SKM-1 treated with dmso at 0.1 percent for 144 hours (cell line): ENCODE data around the gene PRICKLE4.

Experiments
- DNase-seq: peaks from one replicate; lab custom pipeline; 2025; ENCODE audit not compliant: unreplicated experiment; lab: John Stamatoyannopoulos, UW

The PRICKLE4 gene

DNA sequence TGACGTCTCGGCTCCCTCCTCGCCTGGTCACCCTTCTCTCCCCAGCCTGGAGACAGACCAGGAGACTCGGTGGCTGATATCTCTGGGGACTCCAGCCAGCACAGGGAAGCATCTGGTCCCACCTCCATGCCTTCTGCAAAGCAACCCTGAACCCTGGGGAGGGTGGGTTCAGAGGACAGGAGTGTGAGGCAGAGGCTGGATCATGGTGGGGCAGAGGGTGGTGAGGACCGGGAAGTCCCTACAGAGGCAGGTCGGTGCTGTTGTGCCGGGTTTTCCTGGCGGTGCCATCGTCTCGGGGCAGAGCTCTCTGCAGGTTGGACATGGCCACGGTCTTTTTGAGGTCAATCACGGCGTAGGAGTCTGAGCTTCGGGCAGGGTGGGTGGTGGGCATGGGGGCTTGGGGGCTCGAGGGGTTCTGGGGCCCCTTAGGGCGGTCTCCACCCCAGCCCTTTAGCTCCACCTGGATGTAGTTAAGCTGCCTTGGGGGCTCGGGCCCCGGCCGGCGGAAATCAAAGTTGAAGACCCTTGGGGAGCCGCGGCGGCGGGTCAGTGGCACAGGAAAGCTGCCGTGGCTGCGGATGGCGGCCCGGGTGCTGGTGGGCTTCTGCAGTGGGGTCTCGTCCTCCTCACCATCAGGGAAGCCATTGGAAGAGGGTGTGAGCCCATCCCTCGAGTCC, 10.1 kb upstream of the PRICKLE4 start:
- DNase-seq, result no peak

DNA sequence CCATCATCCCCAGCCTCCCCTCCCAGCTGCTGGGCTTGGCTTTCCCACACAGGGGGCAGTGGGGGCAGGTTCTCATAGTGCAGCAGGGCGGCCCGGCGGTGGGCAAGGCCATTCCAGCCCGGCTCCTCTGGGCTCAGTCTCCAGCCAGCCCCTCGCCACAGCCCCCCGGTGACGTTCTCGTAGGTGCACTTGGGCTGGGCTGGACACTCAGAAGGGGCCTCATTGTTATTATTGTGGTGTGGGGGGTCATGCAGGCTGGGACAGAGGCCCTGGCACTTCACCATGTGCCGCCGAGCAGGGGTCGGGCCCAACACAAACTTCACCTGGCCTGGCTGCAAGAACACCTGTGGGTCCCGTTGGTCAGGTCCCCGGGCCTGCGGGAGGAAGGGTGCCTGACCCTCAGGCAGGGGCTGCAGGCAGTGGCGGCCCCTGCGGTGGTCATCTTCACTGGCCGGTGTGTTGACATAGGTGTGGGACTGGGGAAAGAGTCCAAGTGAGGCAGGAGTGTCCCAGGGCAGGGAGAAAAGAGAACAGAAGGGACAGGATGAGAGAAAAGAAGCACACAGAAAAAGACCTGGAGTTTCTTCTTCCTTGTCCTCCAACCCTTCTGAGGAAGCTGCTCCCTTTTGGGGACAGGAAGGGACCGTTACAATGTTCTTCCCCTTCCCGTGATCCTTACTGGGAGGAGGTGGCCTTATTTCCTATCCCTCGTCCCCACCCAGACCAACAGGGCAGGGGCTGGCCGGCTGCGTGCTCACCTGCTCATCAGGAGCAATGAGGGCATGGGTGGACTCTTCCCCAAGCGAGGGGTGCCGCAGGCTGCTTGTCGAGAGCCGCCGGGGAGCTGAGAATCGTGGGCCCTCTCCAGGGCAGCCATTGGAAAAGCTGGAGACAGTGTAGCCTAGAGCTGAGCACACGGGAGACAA, 9.3 kb upstream of the PRICKLE4 start:
- no peak for DNase-seq

DNA sequence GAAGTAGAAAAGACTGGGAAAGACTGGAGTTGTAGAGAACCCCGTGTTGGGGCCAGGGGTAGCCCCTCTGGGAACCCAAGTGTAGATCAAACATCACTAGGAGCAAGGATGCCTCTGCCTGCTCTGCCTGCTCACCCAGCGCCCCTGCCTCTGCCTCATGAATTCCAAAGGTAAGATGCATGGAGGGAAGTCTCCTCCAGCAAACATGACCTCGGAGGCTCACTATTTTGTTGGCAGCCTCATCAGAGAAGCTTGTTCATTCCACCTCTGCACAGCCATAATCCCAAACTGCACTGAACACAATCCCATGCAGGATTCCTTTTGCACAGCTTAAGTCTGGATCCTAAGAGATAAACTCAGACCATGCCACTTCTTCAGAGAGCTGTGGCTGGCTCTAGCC, 5.7 kb upstream of the PRICKLE4 start:
- DNase-seq, result no peak

DNA sequence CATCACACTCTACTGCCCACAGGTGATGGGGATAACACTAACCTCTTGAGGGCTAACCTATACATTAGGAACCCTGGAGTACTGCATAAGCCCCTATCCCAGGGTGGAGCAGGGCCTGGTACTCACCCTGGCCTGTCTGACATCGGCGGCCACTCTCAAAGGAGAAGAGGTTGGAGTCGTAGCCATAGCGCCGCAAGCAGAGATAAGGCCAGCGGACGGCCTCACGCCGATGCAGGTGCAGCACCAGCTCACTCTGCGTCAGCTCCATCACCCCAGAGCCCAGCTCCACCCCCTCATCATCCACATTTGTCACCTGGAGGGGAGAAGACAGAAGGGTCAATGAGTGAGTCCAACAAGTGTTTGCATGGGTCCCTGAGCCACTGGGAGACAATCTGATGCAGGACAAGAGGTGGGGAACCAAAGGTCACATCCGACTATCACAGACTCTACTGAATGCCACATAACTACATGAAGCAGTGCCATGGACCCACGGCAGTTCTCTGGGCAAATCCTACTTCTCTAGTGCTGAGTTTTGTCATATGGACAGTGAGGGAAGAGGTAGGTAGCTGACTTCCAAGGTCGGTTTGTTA, 5.2 kb upstream of the PRICKLE4 start:
- no peak for DNase-seq

DNA sequence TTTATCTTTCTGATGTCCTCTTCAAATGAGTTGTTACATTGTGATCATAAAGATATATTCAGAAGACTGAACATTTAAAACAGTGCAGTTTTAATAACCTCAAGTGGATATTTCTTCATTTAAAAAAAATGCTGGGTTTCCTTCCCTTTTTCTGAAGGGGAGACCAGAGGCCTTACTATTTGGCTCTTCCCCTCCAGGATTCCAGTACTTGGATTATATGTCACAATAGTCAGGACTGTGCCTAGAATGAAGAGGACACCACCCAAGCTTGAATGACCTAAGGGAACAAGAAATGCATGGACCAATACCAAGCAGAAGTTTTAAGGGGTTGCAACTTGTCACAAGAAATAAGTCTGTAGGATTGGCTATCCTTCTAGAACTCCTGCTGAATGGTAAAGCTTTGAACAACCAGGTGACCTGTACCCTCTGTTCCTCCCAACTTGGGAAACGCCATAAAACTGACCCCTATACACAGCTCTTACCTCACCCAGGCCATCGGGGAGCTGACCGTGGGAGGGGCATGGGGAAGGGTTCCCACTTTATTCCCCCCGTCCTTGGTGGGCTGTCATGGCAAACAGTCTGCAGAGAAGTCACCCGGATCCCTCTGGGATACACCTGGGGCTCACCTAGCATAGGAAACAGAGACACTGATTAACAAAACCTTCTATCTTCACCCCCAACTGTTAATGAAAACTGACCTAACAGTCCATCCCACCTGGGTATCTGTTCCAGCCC, 2.9 kb upstream of the PRICKLE4 start:
- DNase-seq, result peak; percentile 29

DNA sequence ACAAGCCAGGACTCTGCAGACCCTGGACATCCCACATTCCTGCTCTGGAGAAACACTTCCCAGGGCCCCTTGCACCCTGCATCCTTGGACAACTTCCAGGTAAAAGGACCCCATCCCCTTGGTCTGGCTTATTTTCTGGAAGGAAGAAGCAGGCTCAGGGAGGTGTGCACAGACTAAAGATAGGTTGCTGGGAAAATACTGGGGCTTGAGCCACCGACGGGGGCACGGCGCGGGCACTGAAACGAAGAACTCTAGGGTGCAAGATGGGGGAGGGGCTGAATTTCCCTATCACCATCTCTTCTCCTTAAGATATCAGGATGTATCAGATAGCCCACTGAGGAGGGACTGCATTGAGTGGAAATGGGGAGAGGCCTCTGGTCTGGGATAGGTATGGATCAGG, 1.7 kb upstream of the PRICKLE4 start:
- DNase-seq, result no peak

DNA sequence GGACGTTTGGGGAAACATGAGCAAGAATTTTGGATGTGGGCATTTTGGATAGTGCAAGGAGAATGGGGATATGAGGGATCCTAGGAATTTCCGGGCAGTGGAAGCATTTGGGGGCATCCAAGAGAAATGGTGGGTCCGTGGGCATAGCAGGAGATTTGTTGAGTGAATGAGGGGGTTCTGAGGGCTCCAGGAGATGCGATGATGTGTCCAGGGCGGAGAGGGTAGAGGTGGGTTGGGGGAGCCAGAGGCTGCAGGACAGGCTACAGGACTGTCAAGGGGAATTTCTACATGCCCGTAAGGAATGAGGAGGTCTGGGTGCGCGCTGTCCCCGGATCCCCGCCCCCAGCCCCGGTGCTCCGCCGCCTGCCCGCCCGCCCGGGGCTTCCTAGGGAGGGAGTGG, 1.2 kb upstream of the PRICKLE4 start:
- no peak for DNase-seq

DNA sequence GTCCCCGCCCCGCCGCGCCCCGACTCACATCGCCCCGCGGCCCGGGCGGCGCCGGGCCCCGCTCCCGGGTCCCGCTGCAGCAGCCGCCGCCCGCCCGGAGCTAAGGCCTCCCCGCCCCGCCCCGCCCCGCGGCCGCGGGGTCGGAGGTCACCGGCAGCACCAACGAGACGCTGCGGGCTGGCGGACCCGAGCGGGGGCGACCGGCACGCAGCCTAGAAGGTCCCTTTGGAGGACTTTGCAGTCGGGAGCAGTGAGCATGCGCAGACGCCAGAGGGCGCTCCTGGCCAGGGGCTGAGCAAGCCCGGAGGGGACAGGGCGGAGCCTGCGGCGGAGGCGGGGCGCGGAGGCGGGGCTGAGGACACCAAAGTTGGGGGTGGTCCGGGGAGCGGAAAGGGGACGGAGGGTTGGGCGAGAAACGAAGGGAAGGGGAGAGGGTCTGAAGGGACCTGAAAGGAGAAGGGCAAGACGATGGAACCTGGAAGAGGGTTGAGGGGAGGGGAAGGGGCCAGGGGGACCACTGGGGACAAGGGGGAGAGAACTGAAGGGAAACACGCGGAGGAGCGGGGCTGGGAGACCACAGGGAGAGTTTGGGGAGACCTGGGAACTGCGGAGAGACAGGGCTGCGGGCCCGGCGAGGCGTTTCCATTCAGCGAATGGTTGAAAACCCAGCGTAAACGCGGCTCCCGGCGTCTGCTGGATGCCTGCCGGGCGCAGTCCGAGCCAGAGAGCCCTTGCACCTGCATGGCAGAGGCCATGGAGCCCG, 613 bp upstream of the PRICKLE4 start, which contains the start of gene FRS3:
FRS3 (minus strand) TSS at position 113 of the 763 bp plus-strand sequence. CDS start 2,913 bp downstream, outside the sequence.
- DNase-seq, result peak; percentile 92

DNA sequence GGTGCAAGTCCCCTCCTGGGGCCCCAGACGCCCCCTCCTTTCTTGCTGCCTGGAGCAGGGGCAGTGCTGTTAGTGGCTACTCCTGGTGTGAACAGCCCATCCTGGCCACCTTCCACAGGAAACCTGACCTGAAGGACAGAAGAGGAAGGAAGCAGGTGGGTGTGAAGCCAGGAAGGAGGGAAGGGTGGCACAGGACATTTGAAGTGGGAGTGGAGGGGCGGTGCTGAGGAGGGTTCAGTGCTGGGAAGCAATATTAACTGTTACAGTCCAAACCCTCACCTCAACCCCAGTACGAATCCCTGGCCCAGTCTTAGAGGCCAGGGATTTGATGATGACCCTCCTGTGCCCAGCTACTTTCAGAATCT, 766 bp downstream of the PRICKLE4 start:
- no peak for DNase-seq

DNA sequence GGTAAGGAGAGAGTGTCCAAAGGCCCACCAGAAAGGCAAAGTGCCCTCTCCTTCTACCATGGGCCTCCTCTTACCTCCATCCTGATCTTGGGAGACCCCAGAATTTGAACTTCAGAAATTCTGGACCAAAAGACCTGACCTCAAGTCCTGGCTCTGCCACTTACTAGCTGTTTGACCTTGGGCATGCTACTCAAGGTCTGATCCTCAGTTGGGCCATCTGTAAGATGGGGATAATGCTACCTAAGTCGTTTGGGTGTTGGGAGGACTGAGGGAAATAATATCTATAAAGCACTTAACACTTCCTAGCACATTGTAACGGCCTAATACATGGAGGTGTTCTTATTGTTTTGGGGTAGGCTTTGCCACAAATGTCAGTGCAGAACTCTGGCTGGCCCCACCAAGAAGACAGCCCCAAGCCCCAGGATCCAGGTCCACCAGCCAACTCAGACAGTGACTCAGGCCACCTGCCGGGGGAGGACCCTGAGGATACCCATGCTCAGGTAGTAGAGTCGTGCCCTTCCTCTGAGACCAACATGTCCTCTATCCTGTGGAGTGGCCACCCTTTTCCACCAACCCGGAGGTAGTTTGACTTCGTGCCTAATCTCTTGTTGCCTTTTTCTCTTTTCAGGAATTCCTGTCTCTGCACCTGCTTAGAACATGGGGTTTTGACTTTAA, 2.7 kb downstream of the PRICKLE4 start:
- DNase-seq, result no peak

DNA sequence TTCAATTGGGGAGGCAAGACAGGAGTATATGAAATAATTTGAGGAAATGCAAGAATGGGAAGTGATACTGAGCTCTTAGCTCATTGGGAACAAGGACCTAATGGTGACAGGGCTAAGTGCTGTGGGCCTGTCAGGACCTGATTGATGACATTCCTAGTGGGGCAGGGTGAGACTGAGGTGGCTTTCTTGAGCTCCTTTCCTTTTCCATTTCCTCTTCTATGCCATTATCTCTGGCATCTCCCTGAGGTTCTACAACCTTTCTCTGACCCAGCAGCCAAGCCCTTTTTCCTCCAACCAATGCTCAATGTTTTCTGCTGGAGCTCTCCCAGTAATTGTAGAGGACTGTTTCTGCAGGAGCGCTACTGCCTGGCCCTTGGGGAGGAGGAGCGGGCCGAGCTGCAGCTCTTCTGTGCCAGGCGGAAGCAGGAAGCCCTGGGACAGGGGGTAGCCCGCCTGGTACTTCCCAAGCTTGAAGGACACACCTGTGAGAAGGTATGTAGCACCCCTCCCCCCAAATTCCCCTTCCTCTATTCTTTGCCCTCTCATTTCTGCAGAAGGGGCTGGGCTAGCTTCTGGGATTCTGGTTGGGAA, 4.1 kb downstream of the PRICKLE4 start:
- DNase-seq, result peak; percentile 63

DNA sequence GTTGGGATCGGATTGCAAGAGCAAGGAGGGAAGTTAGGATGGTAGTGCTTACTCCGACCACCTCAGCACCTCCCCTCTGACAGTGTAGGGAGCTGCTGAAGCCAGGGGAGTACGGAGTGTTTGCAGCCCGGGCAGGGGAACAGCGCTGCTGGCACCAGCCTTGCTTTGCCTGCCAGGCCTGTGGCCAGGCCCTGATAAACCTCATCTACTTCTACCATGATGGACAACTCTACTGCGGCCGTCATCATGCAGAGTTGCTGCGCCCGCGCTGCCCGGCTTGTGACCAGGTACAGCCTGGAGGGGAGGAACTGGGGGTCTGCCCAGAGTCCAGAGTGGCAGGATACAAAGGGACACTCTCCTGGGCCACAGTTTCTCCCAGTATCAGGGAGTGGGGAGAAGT, 4.7 kb downstream of the PRICKLE4 start:
- no peak for DNase-seq

DNA sequence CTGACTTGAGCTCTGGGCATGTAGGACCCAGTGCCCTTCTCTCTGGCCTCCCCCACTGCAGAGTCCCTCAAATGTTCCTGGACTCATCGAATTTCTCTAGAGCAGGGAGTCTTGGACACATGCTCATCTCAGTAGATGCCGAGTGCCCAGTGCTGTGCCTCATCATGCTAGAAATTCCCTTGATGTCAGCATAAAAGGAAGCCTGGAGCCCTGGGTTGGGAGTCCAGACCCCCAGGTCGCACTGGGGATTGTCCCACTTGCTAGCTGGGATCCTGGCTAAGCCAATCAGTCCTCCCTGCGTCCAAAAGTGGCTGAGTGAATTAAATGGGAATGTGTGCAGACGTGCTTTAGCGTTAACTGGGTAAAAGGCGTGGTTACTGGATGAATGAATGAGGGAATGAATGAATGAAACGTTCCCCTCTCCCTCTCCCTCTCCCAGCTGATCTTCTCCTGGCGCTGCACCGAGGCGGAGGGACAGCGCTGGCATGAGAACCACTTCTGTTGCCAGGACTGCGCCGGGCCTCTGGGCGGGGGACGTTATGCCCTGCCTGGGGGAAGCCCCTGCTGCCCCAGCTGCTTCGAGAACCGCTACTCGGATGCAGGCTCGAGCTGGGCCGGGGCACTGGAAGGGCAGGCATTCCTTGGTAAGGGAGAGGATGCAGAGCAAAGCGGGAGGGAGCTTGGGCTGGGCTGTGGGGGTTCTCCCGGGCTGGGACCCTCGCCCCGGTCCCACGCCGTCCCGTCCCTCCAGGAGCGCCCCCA, 5.3 kb downstream of the PRICKLE4 start:
- DNase-seq, result no peak

DNA sequence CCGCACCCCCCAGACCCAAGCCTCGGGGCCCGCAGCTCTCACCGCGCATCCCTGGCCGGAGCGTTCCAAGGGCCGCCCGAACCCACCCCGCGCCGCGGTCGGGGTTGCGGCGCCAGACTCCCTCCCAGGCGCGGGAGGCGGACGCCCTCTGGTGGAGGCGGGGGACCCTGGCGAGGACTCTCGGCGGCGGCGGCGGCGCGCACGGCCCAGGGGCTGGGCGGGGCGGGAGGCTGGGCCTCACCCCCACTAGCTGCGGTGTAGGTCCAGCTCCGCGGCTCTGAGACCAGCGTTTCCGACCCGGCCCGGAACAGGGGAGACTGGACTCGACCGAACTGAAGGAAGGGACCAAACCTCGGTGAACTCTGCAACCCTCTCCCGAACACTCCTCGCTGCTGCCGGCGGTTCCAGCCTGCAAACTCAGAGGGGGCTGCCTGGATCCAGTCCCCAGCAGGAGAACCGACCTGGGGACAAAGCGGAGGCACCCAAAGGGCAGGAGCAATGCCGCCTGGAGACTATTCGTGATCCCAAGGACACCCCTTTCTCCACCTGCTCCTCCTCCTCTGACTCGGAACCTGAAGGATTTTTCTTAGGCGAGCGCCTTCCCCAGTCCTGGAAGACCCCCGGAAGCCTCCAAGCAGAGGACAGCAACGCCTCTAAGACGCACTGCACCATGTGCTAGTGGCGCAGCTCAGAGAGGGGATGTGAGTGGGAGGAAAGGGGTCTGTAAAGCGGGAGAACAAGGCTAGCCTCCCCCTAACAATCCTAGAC, 6.1 kb downstream of the PRICKLE4 start:
- peak; percentile 68 for DNase-seq

DNA sequence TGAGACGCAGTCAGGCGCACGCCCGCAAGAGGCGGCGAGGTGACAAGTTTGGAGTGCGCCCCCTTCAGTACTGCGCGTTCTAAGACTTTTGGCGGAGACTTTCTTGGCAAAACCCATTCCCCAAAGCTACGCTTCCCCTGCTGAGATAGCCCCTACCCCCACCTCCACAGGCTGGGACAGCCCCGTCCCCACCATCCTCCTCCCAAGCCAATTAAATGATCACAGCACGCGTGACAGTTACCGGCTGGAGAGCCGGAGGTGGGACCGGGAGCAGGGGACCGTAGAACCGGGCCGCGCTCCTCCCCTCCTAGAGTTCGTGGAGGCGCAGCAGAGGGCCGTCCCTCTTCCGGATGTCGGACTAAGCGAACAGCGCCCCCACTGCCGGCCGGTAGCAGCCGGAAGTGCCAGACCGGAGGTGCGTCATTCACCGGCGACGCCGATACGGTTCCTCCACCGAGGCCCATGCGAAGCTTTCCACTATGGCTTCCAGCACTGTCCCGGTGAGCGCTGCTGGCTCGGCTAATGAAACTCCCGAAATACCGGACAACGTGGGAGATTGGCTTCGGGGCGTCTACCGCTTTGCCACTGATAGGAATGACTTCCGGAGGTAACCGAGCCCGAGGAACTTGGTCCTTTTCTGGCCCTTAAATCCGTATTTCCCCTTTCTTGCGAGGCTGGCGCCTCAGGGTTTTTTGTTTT, 6.8 kb downstream of the PRICKLE4 start, which contains the start of gene TOMM6:
TOMM6 (plus strand) TSS at position 476 of the 699 bp plus-strand sequence; CDS start at position 480, 4 bp downstream.
- peak; percentile 92 for DNase-seq

DNA sequence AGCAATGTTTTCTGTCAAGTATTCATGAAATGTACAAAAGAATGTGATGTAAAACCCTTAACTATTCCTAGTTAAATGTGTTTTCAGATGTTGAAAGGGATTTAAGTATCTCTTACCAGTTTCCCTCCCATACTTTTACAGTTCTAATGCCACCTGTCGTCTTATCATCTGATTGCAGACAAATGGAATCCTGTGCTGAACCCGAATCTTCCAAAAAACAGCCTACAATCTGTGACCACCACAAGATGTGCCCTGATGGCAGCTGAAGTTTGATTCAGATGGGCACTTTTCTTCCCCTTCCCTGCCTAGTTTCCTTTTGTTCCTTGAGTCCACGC, 8.8 kb downstream of the PRICKLE4 start:
- DNase-seq, result no peak

DNA sequence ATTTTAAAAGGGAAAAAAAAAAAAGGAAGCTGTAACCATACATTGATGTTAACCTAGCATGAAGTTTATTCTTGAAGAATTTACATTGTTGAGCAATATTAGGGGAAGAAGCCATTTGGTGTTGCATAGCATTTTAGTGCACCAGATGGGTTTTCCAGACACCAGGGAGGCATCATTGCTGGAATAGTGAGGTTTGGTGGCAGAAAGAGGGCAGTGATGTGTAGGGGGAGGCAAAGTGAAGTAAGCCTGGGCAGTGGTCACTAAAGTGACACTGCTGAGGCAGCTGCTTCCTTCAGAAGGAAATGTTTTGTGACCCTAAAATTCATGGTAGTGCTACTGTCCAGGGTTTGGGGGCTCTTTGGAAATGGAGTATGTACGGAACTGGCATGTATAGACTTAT, 9.5 kb downstream of the PRICKLE4 start:
- no peak for DNase-seq
